PC-3 (cell line): ENCODE measurements around the gene MICB. TPM values are rescaled to one million over a fixed set of nuclear protein-coding genes. Genes with fewer than 3 reads are reported as not detected.

Experiments
- ATAC-seq: fragments of 200-7000 bp; cut with Tn5 transposase; 2 replicates; pipeline ENCODE4 v1.9.1; 2020; ENCODE audit warnings: mild to moderate bottlenecking, moderate library complexity
- BruUV-seq: library from RNA; stranded (reverse); fragments of 400-500 nt; replicated peaks from 2 replicates; lab custom pipeline; 2021; lab: Mats Ljungman, UMichigan
- CTCF ChIA-PET: fragments of 300-600 bp; sonication (Branson Sonifier 250); formaldehyde crosslinking; loops from one replicate; lab custom pipeline; 2022; ENCODE audit warnings: antibody characterized with exemption; lab: Charles Lee
- POLR2A ChIA-PET: fragments of 300-600 bp; sonication (Branson Sonifier 250); formaldehyde crosslinking; loops from one replicate; lab custom pipeline; 2022; ENCODE audit warnings: antibody characterized with exemption; ENCODE audit not compliant: unreplicated experiment; lab: Charles Lee
- DNase-seq: peaks from one replicate; pipeline ENCODE4 v3.0.0-alpha.2; 2015
- H2AFZ ChIP-seq: fragments of 300-600 bp; sonication (generic); 2 replicates; pipeline ENCODE4 v1.6.0; 2016; ENCODE audit warnings: antibody characterized with exemption, low read length
- H3F3A ChIP-seq: fragments of 300-600 bp; sonication (generic); one replicate; pipeline ENCODE4 v1.6.0; 2017; ENCODE audit warnings: antibody characterized with exemption, low read length, control low read depth, mild to moderate bottlenecking; ENCODE audit not compliant: unreplicated experiment
- H3K27ac ChIP-seq: fragments of 300-600 bp; sonication (generic); 2 replicates; pipeline ENCODE4 v1.5.1; 2016; ENCODE audit warnings: mild to moderate bottlenecking, low read length
- H3K27me3 ChIP-seq: fragments of 300-600 bp; sonication (generic); 2 replicates; pipeline ENCODE4 v1.6.1; 2016; ENCODE audit warnings: low read length, mixed read lengths
- H3K36me3 ChIP-seq: fragments of 300-600 bp; sonication (generic); 2 replicates; pipeline ENCODE4 v1.6.1; 2016; ENCODE audit warnings: low read depth, mixed run types, low read length, mixed read lengths
- H3K4me1 ChIP-seq: fragments of 300-600 bp; sonication (generic); 2 replicates; pipeline ENCODE4 v1.5.1; 2016; ENCODE audit warnings: low read length; ENCODE audit not compliant: insufficient read depth
- H3K4me2 ChIP-seq: fragments of 300-600 bp; sonication (generic); 2 replicates; pipeline ENCODE4 v1.6.0; 2016; ENCODE audit warnings: low read length
- H3K4me3 ChIP-seq: fragments of 300-600 bp; sonication (generic); 2 replicates; pipeline ENCODE4 v1.5.1; 2016; ENCODE audit warnings: mild to moderate bottlenecking, low read length, mixed read lengths
- H3K79me2 ChIP-seq: fragments of 300-600 bp; sonication (generic); 2 replicates; pipeline ENCODE4 v1.6.1; 2017; ENCODE audit warnings: low read length, mixed read lengths
- H3K9ac ChIP-seq: fragments of 300-600 bp; sonication (generic); 2 replicates; pipeline ENCODE4 v1.6.0; 2016; ENCODE audit warnings: mild to moderate bottlenecking, low read length
- H3K9me2 ChIP-seq: fragments of 300-600 bp; sonication (generic); replicated peaks from 2 replicates; pipeline ENCODE4 v1.6.1; 2016; ENCODE audit warnings: mixed run types, low read length, mixed read lengths
- H3K9me3 ChIP-seq: fragments of 300-600 bp; sonication (generic); 2 replicates; pipeline ENCODE4 v1.6.1; 2016; ENCODE audit warnings: low read length, mixed read lengths
- H4K20me1 ChIP-seq: fragments of 300-600 bp; sonication (generic); 2 replicates; pipeline ENCODE4 v1.6.1; 2016; ENCODE audit warnings: low read length, mixed read lengths
- CTCF ChIP-seq: fragments of 300-600 bp; sonication (generic); conservative IDR thresholded peaks from 2 replicates; pipeline ENCODE4 v1.5.1; 2017; ENCODE audit warnings: antibody characterized with exemption, low read depth, mild to moderate bottlenecking, low read length
- EZH2 ChIP-seq: fragments of 300-600 bp; sonication (generic); IDR thresholded peaks from one replicate; pipeline ENCODE4 v1.6.1; 2017; ENCODE audit warnings: antibody characterized with exemption, mild to moderate bottlenecking, low read length; ENCODE audit not compliant: unreplicated experiment
- EZH2phosphoT487 ChIP-seq: fragments of 300-600 bp; sonication (generic); IDR thresholded peaks from 2 replicates; pipeline ENCODE4 v1.6.1; 2018; ENCODE audit warnings: mild to moderate bottlenecking, antibody characterized with exemption, low read length, borderline replicate concordance
- intact Hi-C: fragments of 100-400 bp; cut with micrococcal nuclease; formaldehyde crosslinking; loops from 2 replicates; pipeline ENCODE4 v1.9.0; 2023
- total RNA-seq: library from RNA; depleted of rRNA; stranded (reverse); fragments of >200 nt; gene quantifications from 2 replicates; pipeline ENCODE4 v1.2.3, GENCODE V29; 2014

The MICB gene
- total RNA-seq, 1 experiment from 2014 or later: 25.6 TPM

GRCh38 chr6:31532644-31533454, 34.9 kb downstream of the MICB start:
- peaks cover 35% of the 10 kb centered on the region for H4K20me1 ChIP-seq
- ATAC-seq (no peak), DNase-seq (no peak)
- H3K4me2 ChIP-seq: no peak overlapping the region
- H3F3A ChIP-seq: no peaks in the 10 kb centered on the region
- intact Hi-C loops: no loop called here
- H3K9me3 ChIP-seq: no peaks in the 10 kb centered on the region
- CTCF ChIA-PET: no interaction called here
- H3K36me3 ChIP-seq: peaks cover 75% of the 10 kb centered on the region
- no peaks in the 10 kb centered on the region for H3K27me3 ChIP-seq
- H3K4me3 ChIP-seq: no peak overlapping the region
- POLR2A ChIA-PET: no interaction called here
- H3K79me2 ChIP-seq: peaks cover 31% of the 10 kb centered on the region
- no peaks in the 10 kb centered on the region for H3K9me2 ChIP-seq
- H3K9ac ChIP-seq: no peak overlapping the region
- H3K27ac ChIP-seq: no peak overlapping the region
- BruUV-seq: no TSS peak
- no peak for TF ChIP-seq EZH2
- TF ChIP-seq CTCF: no peak
- no peak for TF ChIP-seq EZH2phosphoT487
- H3K4me1 ChIP-seq: no peaks in the 10 kb centered on the region
- H2AFZ ChIP-seq: no peak overlapping the region

GRCh38 chr6:31533455-31533841, 35.5 kb downstream of the MICB start:
- no peak for DNase-seq
- Histone ChIP-seq H4K20me1 (peaks cover 40% of the 10 kb centered on the region), H3K27me3 (no peaks in the 10 kb centered on the region), H3K4me3 (no peak overlapping the region), H3K9ac (no peak overlapping the region), H3K27ac (no peak overlapping the region), H3K79me2 (peaks cover 37% of the 10 kb centered on the region), H3K4me2 (no peak overlapping the region), H3K9me3 (no peaks in the 10 kb centered on the region), H2AFZ (no peak overlapping the region), H3K9me2 (no peaks in the 10 kb centered on the region), H3K4me1 (peaks cover 2% of the 10 kb centered on the region; the same call in 1 of the 2 replicates), H3F3A (no peaks in the 10 kb centered on the region), H3K36me3 (peaks cover 80% of the 10 kb centered on the region)
- TF ChIP-seq CTCF (no peak), EZH2 (no peak), EZH2phosphoT487 (no peak)
- no peak for ATAC-seq
- intact Hi-C loops: no loop called here
- ChIA-PET POLR2A (no interaction called here), CTCF (no interaction called here)
- BruUV-seq: no TSS peak

- TSS peak; percentile 7 for BruUV-seq
- no peaks in the 10 kb centered on the region for H3K9me3 ChIP-seq
- no peak overlapping the region for H3K27ac ChIP-seq
- H4K20me1 ChIP-seq: peaks cover 46% of the 10 kb centered on the region
- ChIA-PET POLR2A (no interaction called here), CTCF (no interaction called here)
- H3K4me3 ChIP-seq: no peak overlapping the region
- H3K79me2 ChIP-seq: peaks cover 42% of the 10 kb centered on the region
- no peak for DNase-seq
- no peak overlapping the region for H3K4me2 ChIP-seq
- peaks cover 86% of the 10 kb centered on the region for H3K36me3 ChIP-seq
- H2AFZ ChIP-seq: no peak overlapping the region
- H3F3A ChIP-seq: no peaks in the 10 kb centered on the region
- H3K27me3 ChIP-seq: no peaks in the 10 kb centered on the region
- no peak for TF ChIP-seq CTCF
- TF ChIP-seq EZH2: no peak
- no peak for TF ChIP-seq EZH2phosphoT487
- intact Hi-C loops: no loop called here
- H3K9me2 ChIP-seq: no peaks in the 10 kb centered on the region
- no peak overlapping the region for H3K9ac ChIP-seq
- H3K4me1 ChIP-seq: peaks cover 8% of the 10 kb centered on the region; the same call in 1 of the 2 replicates
- no peak for ATAC-seq
Observed at GRCh38 chr6:31534011-31534410, 36.1 kb downstream of the MICB start.
